B cell (primary cell): ENCODE data around the gene KLHL30. TPM values are rescaled to one million over a fixed set of nuclear protein-coding genes. Genes with fewer than 3 reads are reported as not detected.

ENCODE experiments used
- ATAC-seq: fragments of 200-7000 bp; cut with Tn5 transposase; one replicate; pipeline ENCODE4 v1.10.0; 2021; ENCODE audit warnings: low read depth, mild to moderate bottlenecking, moderate number of reproducible peaks, moderate library complexity
- CTCF ChIA-PET: fragments of 350-600 bp; sonication (Branson Sonifier 250); formaldehyde crosslinking; loops from one replicate; lab custom pipeline; 2021; ENCODE audit warnings: antibody characterized with exemption, inconsistent platforms; lab: Charles Lee
- POLR2A ChIA-PET: fragments of 350-600 bp; sonication (Branson Sonifier 250); formaldehyde crosslinking; loops from one replicate; lab custom pipeline; 2021; ENCODE audit warnings: antibody characterized with exemption; lab: Charles Lee
- DNase-seq: peaks from one replicate; pipeline ENCODE4 v3.0.0; 2013
- H2AFZ ChIP-seq: 2 replicates; pipeline ENCODE4 v1.6.1; 2012; ENCODE audit warnings: mild to moderate bottlenecking, low read depth, low read length; ENCODE audit not compliant: insufficient read depth, poor library complexity, severe bottlenecking
- H3K27ac ChIP-seq, 2 donors: 1 replicate in 1 of 2; 2 replicates in 1 of 2; pipeline ENCODE4 v1.5.1; 2012 to 2013; ENCODE audit warnings: low read length in 2 of 2, mild to moderate bottlenecking in 2 of 2, moderate library complexity in 1 of 2
- H3K27me3 ChIP-seq, 4 experiments: fragments of 200-600 bp in 1 of 4; sonication (generic) in 1 of 4; replicated peaks in 1 of 4; 1 replicate in 2 of 4; 2 replicates in 2 of 4; pipeline versions ENCODE4 v1.6.1 to v1.7.0; 2013 to 2016; ENCODE audit warnings: low read length in 3 of 4, mild to moderate bottlenecking in 2 of 4, mixed read lengths in 1 of 4, moderate library complexity in 1 of 4; ENCODE audit not compliant: insufficient read depth in 4 of 4, control insufficient read depth in 3 of 4; ENCODE audit errors: control extremely low read depth in 1 of 4
- H3K36me3 ChIP-seq, 2 experiments: replicated peaks in 1 of 2; 1 replicate in 1 of 2; 2 replicates in 1 of 2; pipeline versions ENCODE4 v1.6.1 to v1.7.1; 2013; ENCODE audit warnings: low read length in 1 of 2; ENCODE audit not compliant: insufficient read depth in 2 of 2, control insufficient read depth in 1 of 2; ENCODE audit errors: control extremely low read depth in 1 of 2, extremely low read depth in 1 of 2
- H3K4me1 ChIP-seq, 2 donors: fragments of 200-600 bp in 1 of 2; sonication (generic) in 1 of 2; 1 replicate in 1 of 2; 2 replicates in 1 of 2; pipeline versions ENCODE4 v1.5.1 to v1.6.1; 2013 to 2017; ENCODE audit warnings: low read length in 2 of 2; ENCODE audit not compliant: control insufficient read depth in 2 of 2, insufficient read depth in 2 of 2
- H3K4me2 ChIP-seq: replicated peaks from 2 replicates; pipeline ENCODE3; 2012; ENCODE audit warnings: mild to moderate bottlenecking, low read depth, low read length; ENCODE audit not compliant: poor library complexity, severe bottlenecking
- H3K4me3 ChIP-seq, 5 experiments: fragments of 200-600 bp in 1 of 5; sonication (generic) in 1 of 5; 1 replicate in 3 of 5; 2 replicates in 2 of 5; pipeline versions ENCODE4 v1.5.1 to v1.7.0; 2011 to 2016; ENCODE audit warnings: low read length in 4 of 5, mild to moderate bottlenecking in 4 of 5, low read depth in 2 of 5, control low read depth in 1 of 5, moderate library complexity in 1 of 5; ENCODE audit not compliant: insufficient read depth in 1 of 5; ENCODE audit errors: control extremely low read depth in 1 of 5, extremely low read depth in 1 of 5
- H3K79me2 ChIP-seq: fragments of 200-600 bp; sonication (generic); one replicate; pipeline ENCODE4 v1.6.0; 2016; ENCODE audit warnings: low read length; ENCODE audit not compliant: control insufficient read depth, insufficient read depth
- H3K9ac ChIP-seq: fragments of 200-600 bp; sonication (generic); 2 replicates; pipeline ENCODE4 v1.6.1; 2017; ENCODE audit warnings: mild to moderate bottlenecking, low read length, moderate library complexity
- H3K9me3 ChIP-seq, 3 donors: one replicate each; pipeline versions ENCODE4 v1.6.1 to v1.7.1; 2013; ENCODE audit warnings: low read length in 2 of 3; ENCODE audit not compliant: control insufficient read depth in 2 of 3, insufficient read depth in 1 of 3; ENCODE audit errors: control extremely low read depth in 1 of 3
- H4K20me1 ChIP-seq: 2 replicates; pipeline ENCODE4 v1.6.0; 2012; ENCODE audit warnings: mild to moderate bottlenecking, low read length; ENCODE audit not compliant: insufficient read depth, control insufficient read depth, poor library complexity, severe bottlenecking
- H3K27ac Mint-ChIP-seq: one replicate; pipeline ENCODE4 v1.8.0; 2021; ENCODE audit warnings: mixed read lengths
- H3K27me3 Mint-ChIP-seq: one replicate; pipeline ENCODE4 v1.8.0; 2021; ENCODE audit warnings: mixed read lengths
- H3K4me1 Mint-ChIP-seq: one replicate; pipeline ENCODE4 v1.8.0; 2021; ENCODE audit warnings: mixed read lengths
- H3K4me3 Mint-ChIP-seq: one replicate; pipeline ENCODE4 v1.8.0; 2021; ENCODE audit warnings: mixed read lengths
- H3K9me3 Mint-ChIP-seq: one replicate; pipeline ENCODE4 v1.8.0; 2022; ENCODE audit warnings: mixed read lengths; ENCODE audit not compliant: insufficient read depth
- CTCF ChIP-seq: fragments of 200-600 bp; IDR thresholded peaks from one replicate; pipeline ENCODE4 v1.8.0; 2022; ENCODE audit warnings: antibody characterized with exemption, mild to moderate bottlenecking
- EZH2 ChIP-seq: IDR thresholded peaks from 2 replicates; pipeline ENCODE4 v1.6.1; 2012; ENCODE audit warnings: borderline replicate concordance, low read depth, mild to moderate bottlenecking, moderate library complexity, low read length; ENCODE audit not compliant: insufficient read depth, poor library complexity, severe bottlenecking
- WGBS: methylation state at CpG from one replicate; pipeline ENCODE4 v1.1.5; 2013; ENCODE audit warnings: missing lambda C conversion rate; ENCODE audit not compliant: insufficient coverage; 5-methylcytosine and 5-hydroxymethylcytosine counted together
- intact Hi-C: fragments of 100-400 bp; cut with micrococcal nuclease; formaldehyde crosslinking; loops from one replicate; pipeline ENCODE4 v1.10.0; 2022
- polyA plus RNA-seq: library from polyadenylated mRNA; depleted of rRNA; stranded (reverse); fragments of >200 nt; gene quantifications from 2 replicates; pipeline ENCODE4 v1.2.3, GENCODE V29; 2012
- total RNA-seq, 2 donors: library from RNA; stranded (reverse); fragments of 120-200 nt in 1 of 2; gene quantifications; 1 replicate in 1 of 2; 2 replicates in 1 of 2; pipeline versions ENCODE4 v1.2.3 to v1.2.4, GENCODE V29; 2013 to 2022

KLHL30 gene
- total and polyA plus RNA-seq, 2 donors (not counting 1 experiment from before 2014, with no cell fraction given), result not detected

- Histone ChIP-seq H3K4me3 (no peak overlapping the region), H3K4me1 (no peaks in the 10 kb centered on the region), H3K4me2 (no peak overlapping the region), H3K36me3 (peaks cover 8 to 81% of the 10 kb centered on the region in 2 experiments), H3K9me3 (no peaks in the 10 kb centered on the region), H3K27me3 (no peaks in the 10 kb centered on the region), H3K79me2 (peaks cover 19% of the 10 kb centered on the region), H2AFZ (no peak overlapping the region), H3K9ac (no peak overlapping the region), H4K20me1 (peaks cover 30% of the 10 kb centered on the region), H3K27ac (no peak overlapping the region)
- TF ChIP-seq EZH2 (no peak), CTCF (no peak)
- intact Hi-C loops, result no loop called here
- H3K27me3 Mint-ChIP-seq, result no peaks in the 10 kb centered on the region
- ATAC-seq (no peak), DNase-seq (no peak)
- peaks cover 2% of the 10 kb centered on the region for H3K4me1 Mint-ChIP-seq
- WGBS, result no CpG with 5 or more reads among the region's 2 CpGs
- H3K27ac Mint-ChIP-seq, result no peak overlapping the region
- CTCF ChIA-PET, result no interaction called here
- POLR2A ChIA-PET, result no interaction called here
- H3K4me3 Mint-ChIP-seq, result no peak overlapping the region
- no peaks in the 10 kb centered on the region for H3K9me3 Mint-ChIP-seq
These were observed 52.0 kb downstream of the KLHL30 start for GRCh38 chr2:238190445-238190844.

Other genes with a start within 250 kb of the KLHL30 start
- 56.6 and 57.6 TPM in 2 replicates for gene UBE2F, start 171.7 kb upstream of the KLHL30 start, total RNA-seq
- 22.5 and 28.2 TPM in 2 replicates for gene UBE2F, start 171.7 kb upstream of the KLHL30 start, polyA plus RNA-seq
- 36.6 and 42.4 TPM in 2 replicates for gene SCLY, start 77.7 kb upstream of the KLHL30 start, total RNA-seq
- 16.4 and 17.2 TPM in 2 replicates for gene SCLY, start 77.7 kb upstream of the KLHL30 start, polyA plus RNA-seq
- gene ESPNL, start 38.3 kb upstream of the KLHL30 start, total RNA-seq, result 1.6 and 2.2 TPM in 2 replicates
- 1.7 and 2.5 TPM in 2 replicates for gene ESPNL, start 38.3 kb upstream of the KLHL30 start, polyA plus RNA-seq
- gene ERFE, start 20.3 kb downstream of the KLHL30 start, total RNA-seq, result 0.17 and 0.19 TPM in 2 replicates
- gene ERFE, start 20.3 kb downstream of the KLHL30 start, polyA plus RNA-seq, result not detected in 2 replicates
- gene ILKAP, start 65.0 kb downstream of the KLHL30 start, total RNA-seq, result 98.6 and 102 TPM in 2 replicates
- 82.5 and 100 TPM in 2 replicates for gene ILKAP, start 65.0 kb downstream of the KLHL30 start, polyA plus RNA-seq
- 8.8 and 14.3 TPM in 2 replicates for gene HES6, start 101.4 kb downstream of the KLHL30 start, total RNA-seq
- gene HES6, start 101.4 kb downstream of the KLHL30 start, polyA plus RNA-seq, result 6.5 and 9.5 TPM in 2 replicates
- gene PER2, start 149.9 kb downstream of the KLHL30 start, total RNA-seq, result 11.8 and 12.6 TPM in 2 replicates
- 3.2 and 4.2 TPM in 2 replicates for gene PER2, start 149.9 kb downstream of the KLHL30 start, polyA plus RNA-seq
- gene TRAF3IP1, start 181.8 kb downstream of the KLHL30 start, total RNA-seq, result 15.2 and 15.5 TPM in 2 replicates
- 1.4 and 4.4 TPM in 2 replicates for gene TRAF3IP1, start 181.8 kb downstream of the KLHL30 start, polyA plus RNA-seq